Prostate gland (tissue), 2 donors: ENCODE results near the gene C5AR2. TPM values are rescaled to one million over a fixed set of nuclear protein-coding genes. Genes with fewer than 3 reads are reported as not detected.

Source experiments
- DNase-seq: peaks from one replicate; pipeline ENCODE4 v3.0.0-alpha.2; 2019; ENCODE audit warnings: low spot score
- H3K27ac ChIP-seq, 2 donors: fragments of 200-600 bp; sonication (generic); 2 replicates each; pipeline ENCODE4 v1.5.1; 2017 to 2019
- H3K27me3 ChIP-seq: fragments of 200-600 bp; sonication (generic); replicated peaks from 2 replicates; pipeline ENCODE4 v1.5.1; 2019; ENCODE audit not compliant: insufficient read depth
- H3K36me3 ChIP-seq, 2 donors: fragments of 200-600 bp; sonication (generic); 1 replicate in 1 of 2; 2 replicates in 1 of 2; pipeline versions ENCODE4 v1.5.1 to v1.8.1; 2017 to 2019
- H3K4me1 ChIP-seq: fragments of 200-600 bp; sonication (generic); replicated peaks from 2 replicates; pipeline ENCODE4 v1.5.1; 2019
- H3K4me3 ChIP-seq, 2 donors: fragments of 200-600 bp; sonication (generic); 2 replicates each; pipeline ENCODE4 v1.5.1; 2017 to 2019
- H3K9me3 ChIP-seq: fragments of 200-600 bp; sonication (generic); 2 replicates; pipeline ENCODE4 v1.5.1; 2017
- CTCF ChIP-seq, 4 experiments: fragments of 200-600 bp in 2 of 4; fragments of 450-650 bp in 2 of 4; sonication (generic) in 2 of 4; IDR thresholded peaks; 1 replicate in 3 of 4; 2 replicates in 1 of 4; pipeline ENCODE4 v1.5.1; 2016 to 2019; ENCODE audit warnings: antibody characterized with exemption in 4 of 4, mild to moderate bottlenecking in 2 of 4, moderate library complexity in 2 of 4
- POLR2A ChIP-seq: fragments of 450-650 bp; IDR thresholded peaks from one replicate; pipeline ENCODE4 v1.6.1; 2016; ENCODE audit warnings: antibody characterized with exemption, mild to moderate bottlenecking
- POLR2AphosphoS5 ChIP-seq: sonication (generic); formaldehyde crosslinking; IDR thresholded peaks from one replicate; pipeline ENCODE4 v1.6.1; 2017; ENCODE audit warnings: antibody characterized with exemption
- whole genome bisulfite sequencing: methylation state at CpG from one replicate; pipeline ENCODE4 v1.1.5; 2018; 5-methylcytosine and 5-hydroxymethylcytosine counted together
- intact Hi-C: fragments of 100-400 bp; cut with DNase I; formaldehyde crosslinking; loops from one replicate; pipeline ENCODE4 v1.14.2; 2022
- total RNA-seq, 2 donors: library from RNA; depleted of rRNA; stranded (reverse); fragments of >200 nt; gene quantifications; one replicate each; pipeline ENCODE4 v1.1.0, GENCODE V29; 2016

Gene C5AR2
- total RNA-seq, 2 donors from 2014 or later = 1.9 TPM; not detected in 1

DNA sequence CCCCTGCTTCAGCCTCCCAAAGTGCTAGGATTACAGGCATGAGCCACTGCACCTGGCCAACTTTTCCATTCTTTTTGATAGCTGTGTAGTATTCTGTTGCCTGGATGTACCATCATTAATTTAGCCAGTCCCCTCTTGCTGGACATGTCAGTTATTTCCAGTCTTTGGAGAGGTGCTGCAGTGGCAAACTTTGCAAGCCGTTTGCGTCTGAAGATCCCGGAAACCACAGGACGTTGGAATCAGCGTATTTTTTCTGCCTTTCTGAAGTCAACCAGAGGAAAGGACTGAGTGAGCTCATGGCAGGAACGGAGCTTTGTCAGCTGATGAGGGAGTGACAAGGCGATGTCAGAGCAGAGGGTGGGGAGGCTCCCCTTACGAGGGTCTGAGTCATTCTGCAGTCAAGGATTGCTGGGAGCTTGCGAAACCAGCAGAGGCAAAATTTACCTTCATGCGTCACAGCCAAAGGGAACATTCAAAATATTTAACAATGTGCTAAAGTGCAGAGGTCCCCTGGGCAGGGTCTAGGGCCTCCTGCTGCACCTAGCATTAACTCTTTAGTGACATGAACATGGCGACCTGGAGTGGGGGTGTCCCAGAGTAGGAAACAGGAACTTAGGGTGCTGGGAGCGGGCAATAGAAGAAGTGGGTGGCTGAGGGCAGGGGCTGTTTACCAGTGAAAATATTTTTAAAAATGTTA, 16.7 kb upstream of the C5AR2 start:
- 39% methylated on average over 12 of the region's 12 CpGs for WGBS
- intact Hi-C loops = no loop called here
- no peaks in the 10 kb centered on the region for H3K4me1 ChIP-seq

DNA sequence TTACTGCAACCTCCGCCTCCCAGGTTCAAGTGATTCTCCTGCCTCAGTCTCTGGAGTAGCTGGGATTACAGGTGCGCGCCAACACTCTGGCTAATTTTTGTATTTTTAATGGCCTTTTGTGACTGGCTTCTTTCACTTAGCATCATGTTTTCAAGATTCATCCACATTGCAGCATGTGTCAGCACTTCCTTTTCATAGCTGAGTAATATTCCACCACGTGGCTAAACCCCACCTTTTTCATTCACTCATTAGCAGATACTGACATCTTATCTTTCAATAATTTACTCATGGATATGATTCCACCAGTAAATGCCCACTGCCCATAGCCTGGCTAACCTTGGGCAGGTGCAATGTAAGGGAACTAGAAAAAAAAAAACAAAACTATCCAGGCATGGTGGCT, 15.5 kb upstream of the C5AR2 start:
- no peak overlapping the region for H3K27ac ChIP-seq
- WGBS = 93% methylated on average over 4 of the region's 4 CpGs
- DNase-seq = no peak
- TF ChIP-seq POLR2AphosphoS5 = no peak
- TF ChIP-seq CTCF (IDR thresholded peaks at IDR 0.05) = no peak
- no peak for TF ChIP-seq POLR2A
- intact Hi-C loops = no loop called here
- no peaks in the 10 kb centered on the region for H3K4me1 ChIP-seq
- no peaks in the 10 kb centered on the region for H3K9me3 ChIP-seq
- H3K36me3 ChIP-seq = no peaks in the 10 kb centered on the region
- no peak overlapping the region for H3K4me3 ChIP-seq
- H3K27me3 ChIP-seq = no peaks in the 10 kb centered on the region

More for the DNA sequence above, 16.7 kb upstream of the C5AR2 start:
- no peak for DNase-seq
- H3K9me3 ChIP-seq = no peaks in the 10 kb centered on the region
- no peaks in the 10 kb centered on the region for H3K36me3 ChIP-seq
- H3K27ac ChIP-seq = no peak overlapping the region
- H3K27me3 ChIP-seq = no peaks in the 10 kb centered on the region
- no peak for TF ChIP-seq POLR2AphosphoS5
- no peak for TF ChIP-seq POLR2A
- TF ChIP-seq CTCF (IDR thresholded peaks at IDR 0.05) = no peak
- no peak overlapping the region for H3K4me3 ChIP-seq

- Histone ChIP-seq H3K36me3 (no peaks in the 10 kb centered on the region), H3K27ac (no peak overlapping the region), H3K4me3 (no peak overlapping the region), H3K27me3 (no peaks in the 10 kb centered on the region), H3K9me3 (no peaks in the 10 kb centered on the region), H3K4me1 (no peaks in the 10 kb centered on the region)
- 94% methylated on average over 44 of the region's 46 CpGs for WGBS
- intact Hi-C loops = no loop called here
- no peak for TF ChIP-seq POLR2A
- no peak for TF ChIP-seq POLR2AphosphoS5
- TF ChIP-seq CTCF (IDR thresholded peaks at IDR 0.05) = no peak
- DNase-seq = no peak
Observed at GRCh38 chr19:47319923-47320871, 11.8 kb upstream of the C5AR2 start.

GRCh38 chr19:47321630-47322029, 10.3 kb upstream of the C5AR2 start:
- H3K4me3 ChIP-seq = no peak overlapping the region
- H3K36me3 ChIP-seq = no peaks in the 10 kb centered on the region
- no peak overlapping the region for H3K27ac ChIP-seq
- intact Hi-C loops = no loop called here
- TF ChIP-seq CTCF (IDR thresholded peaks at IDR 0.05) = no peak
- TF ChIP-seq POLR2A = no peak
- TF ChIP-seq POLR2AphosphoS5 = no peak
- no peaks in the 10 kb centered on the region for H3K27me3 ChIP-seq
- no peaks in the 10 kb centered on the region for H3K9me3 ChIP-seq
- 87% methylated on average over 1 of the region's 1 CpG for WGBS
- no peaks in the 10 kb centered on the region for H3K4me1 ChIP-seq
- no peak for DNase-seq
